Endothelial cell of umbilical vein (primary cell): ENCODE data around the gene ZNF774. TPM values are rescaled to one million over a fixed set of nuclear protein-coding genes. Genes with fewer than 3 reads are reported as not detected.

Experiments used
- BruUV-seq: library from RNA; stranded (reverse); fragments of 400-500 nt; replicated peaks from 2 replicates; lab custom pipeline; 2021; lab: Mats Ljungman, UMichigan
- CTCF ChIA-PET: fragments of 300-600, 350-600 bp; sonication (Branson Sonifier 250); formaldehyde crosslinking; loops from one replicate; lab custom pipeline; 2021; ENCODE audit warnings: antibody characterized with exemption, inconsistent platforms; lab: Charles Lee
- POLR2A ChIA-PET: fragments of 300-600, 350-600 bp; sonication (Branson Sonifier 250); formaldehyde crosslinking; loops from one replicate; lab custom pipeline; 2021; ENCODE audit warnings: antibody characterized with exemption, inconsistent platforms; lab: Charles Lee
- DNase-seq: peaks from one replicate; pipeline ENCODE4 v3.0.0-alpha.2; 2011; ENCODE audit warnings: low read depth, low spot score
- FAIRE-seq: peaks from 2 replicates; lab custom pipeline; 2011; peaks lifted over from hg19 to GRCh38; lab: Jason Lieb, UNC
- H2AFZ ChIP-seq: 2 replicates; pipeline ENCODE4 v1.6.0; 2012; ENCODE audit warnings: low read depth, low read length, control low read depth, inconsistent platforms
- H3K27ac ChIP-seq: 2 replicates; pipeline ENCODE4 v1.5.1; 2011; ENCODE audit warnings: low read depth, mild to moderate bottlenecking, control low read depth, low read length, moderate library complexity; ENCODE audit not compliant: insufficient read depth
- H3K27me3 ChIP-seq, 2 experiments: 2 replicates each; pipeline versions ENCODE4 v1.6.0 to v1.6.1; 2011; ENCODE audit warnings: low read length in 2 of 2, mixed read lengths in 1 of 2; ENCODE audit not compliant: control insufficient read depth in 2 of 2, insufficient read depth in 2 of 2
- H3K36me3 ChIP-seq, 2 experiments: 2 replicates in 1 of 2; 3 replicates in 1 of 2; pipeline ENCODE4 v1.5.1; 2011; ENCODE audit warnings: low read length in 2 of 2, mild to moderate bottlenecking in 1 of 2, moderate library complexity in 1 of 2; ENCODE audit not compliant: control insufficient read depth in 2 of 2, insufficient read depth in 2 of 2; ENCODE audit errors: extremely low read depth in 1 of 2
- H3K4me1 ChIP-seq: 3 replicates; pipeline ENCODE4 v1.5.1; 2011; ENCODE audit warnings: mild to moderate bottlenecking, low read length; ENCODE audit not compliant: control insufficient read depth, insufficient read depth; ENCODE audit errors: extremely low read depth
- H3K4me2 ChIP-seq: 2 replicates; pipeline ENCODE4 v1.6.1; 2011; ENCODE audit warnings: low read length, control low read depth, mixed read lengths; ENCODE audit not compliant: insufficient read depth
- H3K4me3 ChIP-seq, 3 experiments: fragments of 200-600 bp in 1 of 3; sonication (generic), shearing (Covaris generic) in 1 of 3; replicated peaks in 1 of 3; 2 replicates each; pipeline ENCODE4 v1.5.1; 2011 to 2016; ENCODE audit warnings: control low read depth in 3 of 3, low read length in 3 of 3, mild to moderate bottlenecking in 2 of 3, inconsistent platforms in 1 of 3, low read depth in 1 of 3, moderate library complexity in 1 of 3; ENCODE audit not compliant: insufficient read depth in 1 of 3
- H3K79me2 ChIP-seq: 2 replicates; pipeline ENCODE4 v1.6.0; 2012; ENCODE audit warnings: low read length, inconsistent platforms; ENCODE audit not compliant: control insufficient read depth, insufficient read depth
- H3K9ac ChIP-seq: replicated peaks from 2 replicates; pipeline ENCODE3; 2011; ENCODE audit warnings: low read length, control low read depth; ENCODE audit not compliant: insufficient read depth; ENCODE audit errors: extremely low read depth
- H3K9me1 ChIP-seq: replicated peaks from 3 replicates; pipeline ENCODE4 v1.6.0; 2011; ENCODE audit warnings: mild to moderate bottlenecking, low read length; ENCODE audit not compliant: control insufficient read depth, insufficient read depth; ENCODE audit errors: extremely low read depth
- H3K9me3 ChIP-seq: replicated peaks from 2 replicates; pipeline ENCODE4 v1.5.1; 2012; ENCODE audit warnings: low read length, inconsistent platforms; ENCODE audit not compliant: control insufficient read depth, insufficient read depth
- H4K20me1 ChIP-seq: replicated peaks from 2 replicates; pipeline ENCODE3; 2011; ENCODE audit warnings: mild to moderate bottlenecking, low read length; ENCODE audit not compliant: control insufficient read depth, insufficient read depth; ENCODE audit errors: extremely low read depth
- CTCF ChIP-seq, 2 donors: IDR thresholded peaks; 1 replicate in 1 of 2; 2 replicates in 1 of 2; pipeline ENCODE4 v1.5.1; 2011; ENCODE audit warnings: low read length in 2 of 2, mild to moderate bottlenecking in 2 of 2, moderate library complexity in 2 of 2, control low read depth in 1 of 2, inconsistent platforms in 1 of 2, low read depth in 1 of 2; ENCODE audit not compliant: insufficient read depth in 1 of 2; ENCODE audit errors: extremely low read depth in 1 of 2
- EZH2 ChIP-seq: IDR thresholded peaks from 2 replicates; pipeline ENCODE4 v1.6.1; 2012; ENCODE audit warnings: borderline replicate concordance, low read depth, mild to moderate bottlenecking, moderate library complexity, low read length, inconsistent platforms; ENCODE audit not compliant: severe bottlenecking
- FOS ChIP-seq: IDR thresholded peaks from 2 replicates; pipeline ENCODE4 v1.6.1; 2011; ENCODE audit warnings: mild to moderate bottlenecking, low read length, moderate library complexity, borderline replicate concordance; ENCODE audit not compliant: insufficient read depth
- GATA2 ChIP-seq: IDR thresholded peaks from 2 replicates; pipeline ENCODE4 v1.7.0; 2011; ENCODE audit warnings: low read depth, mild to moderate bottlenecking, moderate library complexity, mixed read lengths, low read length; ENCODE audit not compliant: insufficient read length, insufficient read depth
- JUN ChIP-seq: IDR thresholded peaks from 2 replicates; pipeline ENCODE4 v1.6.1; 2011; ENCODE audit warnings: borderline replicate concordance, low read depth; ENCODE audit not compliant: insufficient read length, insufficient read depth
- MYC ChIP-seq: IDR thresholded peaks from one replicate; pipeline ENCODE4 v1.6.1; 2011; ENCODE audit warnings: mild to moderate bottlenecking, low read depth, low read length
- POLR2A ChIP-seq: IDR thresholded peaks from 2 replicates; pipeline ENCODE4 v1.6.1; 2012; ENCODE audit warnings: low read depth, mild to moderate bottlenecking, control low read depth, low read length
- POLR2AphosphoS5 ChIP-seq: IDR thresholded peaks from 2 replicates; pipeline ENCODE4 v1.6.1; 2012; ENCODE audit warnings: low read depth, mild to moderate bottlenecking, control low read depth, low read length, moderate library complexity; ENCODE audit not compliant: insufficient read depth
- dilution Hi-C: fragments of 300-500 bp; cut with MboI; formaldehyde crosslinking; loops from one replicate; pipeline ENCODE4 v1.15.0; 2019; ENCODE audit warnings: low sequenced_read_pairs; ENCODE audit not compliant: extremely low pct_ligation_motif_present
- intact Hi-C: fragments of 100-400 bp; cut with micrococcal nuclease; formaldehyde crosslinking; loops from one replicate; pipeline ENCODE4 v1.10.0; 2022
- polyA plus RNA-seq, 4 experiments: library from polyadenylated mRNA; depleted of rRNA in 3 of 4; stranded (reverse) in 3 of 4; unstranded in 1 of 4; fragments of >200 nt; gene quantifications; 2 replicates each; pipeline versions ENCODE4 v1.2.1 to v1.2.3, GENCODE V29; 2011 to 2012; ENCODE audit warnings: missing spikeins in 1 of 4
- total RNA-seq: library from RNA; stranded (reverse); gene quantifications from 2 replicates; pipeline ENCODE4 v1.2.3, GENCODE V29; 2021

ZNF774 gene
- total and polyA plus RNA-seq, 2 donors (not counting 3 experiments of a cell fraction or from before 2014, with no cell fraction given) = 0.98 to 2.6 TPM

- H3K9me3 ChIP-seq = no peaks in the 10 kb centered on the region
- H3K9ac ChIP-seq = peak overlapping the region; percentile 92
- H3K4me1 ChIP-seq = peaks cover 74% of the 10 kb centered on the region
- dilution Hi-C loops = no loop called here
- H3K4me3 ChIP-seq = peak overlapping the region in 1 of 3 experiments; percentile 17
- H3K4me2 ChIP-seq = peak overlapping the region; percentile 93
- intact Hi-C loops = loop anchor here (1.0 to 2.0 kb wide), 4 partner anchors 18 to 60 kb away; no protein-coding TSS in a partner anchor
- H3K27ac ChIP-seq = peak overlapping the region; percentile 100
- H3K27me3 ChIP-seq = no peaks in the 10 kb centered on the region
- H3K36me3 ChIP-seq = no peaks in the 10 kb centered on the region
- DNase-seq = no peak
- H2AFZ ChIP-seq = no peak overlapping the region
- ChIA-PET CTCF (interaction anchor here (0.9 to 2.0 kb wide), 10 partner anchors 10 to 83 kb away, joined by 3 to 11 read pairs (median 6); partner anchors contain the start of gene IQGAP1), POLR2A (interaction anchor here (1.9 kb wide), 1 partner anchor 14 kb away, joined by 15 read pairs; the partner anchor contains the start of gene IQGAP1)
- H4K20me1 ChIP-seq = peaks cover 12% of the 10 kb centered on the region
- H3K9me1 ChIP-seq = no peaks in the 10 kb centered on the region
- no TSS peak for BruUV-seq
- TF ChIP-seq POLR2A (no peak), FOS (no peak)
- FAIRE-seq = no peak
- peaks cover 91% of the 10 kb centered on the region for H3K79me2 ChIP-seq
These were observed 50.7 kb downstream of the ZNF774 start for GRCh38 chr15:90402767-90403166.

- dilution Hi-C loops (no loop called here), intact Hi-C loops (no loop called here)
- peaks cover 69% of the 10 kb centered on the region for H3K4me1 ChIP-seq
- peaks cover 12% of the 10 kb centered on the region for H4K20me1 ChIP-seq
- BruUV-seq = no TSS peak
- DNase-seq (no peak), FAIRE-seq (no peak)
- H3K9ac ChIP-seq = peak overlapping the region; percentile 7
- no peak overlapping the region for H2AFZ ChIP-seq
- CTCF ChIA-PET = interaction anchor here (0.9 to 1.6 kb wide), 9 partner anchors 13 to 104 kb away, joined by 3 to 6 read pairs (median 3); partner anchors contain the start of gene ZNF774
- H3K9me3 ChIP-seq = no peaks in the 10 kb centered on the region
- H3K36me3 ChIP-seq = no peaks in the 10 kb centered on the region
- H3K27me3 ChIP-seq = no peaks in the 10 kb centered on the region
- TF ChIP-seq POLR2AphosphoS5 = no peak
- TF ChIP-seq MYC = no peak
- no peak for TF ChIP-seq JUN
- TF ChIP-seq CTCF (IDR thresholded peaks at IDR 0.05; ENCODE audit: extremely low read depth in 1 of 2, insufficient read depth in 1 of 2, low read depth in 1 of 2, low read length in 2 of 2) = no peak
- no peak for TF ChIP-seq EZH2
- no peak for TF ChIP-seq GATA2
- H3K79me2 ChIP-seq = peaks cover 85% of the 10 kb centered on the region
- H3K4me3 ChIP-seq = no peak overlapping the region
- H3K9me1 ChIP-seq = no peaks in the 10 kb centered on the region
- peak overlapping the region; percentile 71 for H3K27ac ChIP-seq
- POLR2A ChIA-PET = no interaction called here
- no peak overlapping the region for H3K4me2 ChIP-seq
These were observed 53.0 kb downstream of the ZNF774 start for GRCh38 chr15:90405055-90405607.
